Measurements from ENCODE around the gene CAPN13. TPM values are rescaled to one million over a fixed set of nuclear protein-coding genes. Genes with fewer than 3 reads are reported as not detected.

Gene CAPN13
- not detected for total RNA-seq

DNA sequence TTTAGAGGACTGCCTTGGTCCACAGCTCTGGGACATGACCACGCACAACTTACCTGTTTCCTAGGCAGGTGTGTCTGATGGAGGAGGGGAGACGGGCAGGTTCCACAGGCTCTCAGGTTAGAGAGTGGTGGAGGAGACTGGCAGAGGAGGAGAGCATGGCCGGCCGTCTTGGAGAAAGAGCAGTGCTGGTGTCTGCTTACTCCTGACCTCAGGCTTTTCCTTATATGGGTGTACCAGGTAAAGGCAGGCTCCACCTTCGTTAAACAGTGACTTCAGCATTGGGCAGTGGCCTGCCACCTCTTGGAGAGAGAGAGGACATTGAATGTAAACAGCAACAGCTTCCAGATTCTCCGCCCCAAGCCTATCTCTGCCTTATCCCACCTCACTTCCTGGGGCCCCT is at the start of gene CAPN13:
TSS of gene CAPN13 (minus strand) at position 198 of the 400 bp plus-strand sequence. CDS start 20,121 bp downstream, outside the sequence.
- no peak for TF ChIP-seq EP300 (IDR thresholded peaks at IDR 0.05)
- TF ChIP-seq POLR2AphosphoS5 (IDR thresholded peaks at IDR 0.05), result no peak
- TF ChIP-seq POLR2A (IDR thresholded peaks at IDR 0.05; ENCODE audit: low read depth), result no peak
- TF ChIP-seq, protein P1, sequence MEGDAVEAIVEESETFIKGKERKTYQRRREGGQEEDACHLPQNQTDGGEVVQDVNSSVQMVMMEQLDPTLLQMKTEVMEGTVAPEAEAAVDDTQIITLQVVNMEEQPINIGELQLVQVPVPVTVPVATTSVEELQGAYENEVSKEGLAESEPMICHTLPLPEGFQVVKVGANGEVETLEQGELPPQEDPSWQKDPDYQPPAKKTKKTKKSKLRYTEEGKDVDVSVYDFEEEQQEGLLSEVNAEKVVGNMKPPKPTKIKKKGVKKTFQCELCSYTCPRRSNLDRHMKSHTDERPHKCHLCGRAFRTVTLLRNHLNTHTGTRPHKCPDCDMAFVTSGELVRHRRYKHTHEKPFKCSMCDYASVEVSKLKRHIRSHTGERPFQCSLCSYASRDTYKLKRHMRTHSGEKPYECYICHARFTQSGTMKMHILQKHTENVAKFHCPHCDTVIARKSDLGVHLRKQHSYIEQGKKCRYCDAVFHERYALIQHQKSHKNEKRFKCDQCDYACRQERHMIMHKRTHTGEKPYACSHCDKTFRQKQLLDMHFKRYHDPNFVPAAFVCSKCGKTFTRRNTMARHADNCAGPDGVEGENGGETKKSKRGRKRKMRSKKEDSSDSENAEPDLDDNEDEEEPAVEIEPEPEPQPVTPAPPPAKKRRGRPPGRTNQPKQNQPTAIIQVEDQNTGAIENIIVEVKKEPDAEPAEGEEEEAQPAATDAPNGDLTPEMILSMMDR (IDR thresholded peaks at IDR 0.05), result no peak
- peak; percentile 85 for DNase-seq (ENCODE audit: extremely low spot score)
- intact Hi-C loops (cut with DNase I), result no loop called here
- peaks cover 0 to 11% (median 0%) of the 10 kb centered on the region in 4 donors for H3K27me3 ChIP-seq
- no peak within 1 kb of the TSS for H3K4me3 ChIP-seq
- no peaks in the 10 kb centered on the region for H3K4me1 ChIP-seq
- WGBS, result 62% methylated on average over 6 of the region's 6 CpGs
- H3K9me3 ChIP-seq, result no peaks in the 10 kb centered on the region
- H3K27ac ChIP-seq (replicated peaks in 1 of 4), result no peak within 1 kb of the TSS
- no peaks in the 10 kb centered on the region for H3K36me3 ChIP-seq

GRCh38 chr2:30847841-30848240 is 40.6 kb upstream of the CAPN13 start:
- intact Hi-C loops (cut with DNase I), result no loop called here
- H3K4me3 ChIP-seq, result no peak overlapping the region
- no peaks in the 10 kb centered on the region for H3K4me1 ChIP-seq
- no peak for DNase-seq (ENCODE audit: extremely low spot score)
- H3K27ac ChIP-seq (replicated peaks in 1 of 4), result no peak overlapping the region
- TF ChIP-seq, protein P1 (IDR thresholded peaks at IDR 0.05), result no peak
- TF ChIP-seq EP300 (IDR thresholded peaks at IDR 0.05) (no peak), POLR2A (IDR thresholded peaks at IDR 0.05; ENCODE audit: low read depth) (no peak), POLR2AphosphoS5 (IDR thresholded peaks at IDR 0.05) (no peak)
- H3K36me3 ChIP-seq, result no peaks in the 10 kb centered on the region
- H3K27me3 ChIP-seq, result peaks cover 0 to 5% (median 2%) of the 10 kb centered on the region in 4 donors
- peaks cover 0 to 9% (median 2%) of the 10 kb centered on the region in 4 donors for H3K9me3 ChIP-seq

DNA sequence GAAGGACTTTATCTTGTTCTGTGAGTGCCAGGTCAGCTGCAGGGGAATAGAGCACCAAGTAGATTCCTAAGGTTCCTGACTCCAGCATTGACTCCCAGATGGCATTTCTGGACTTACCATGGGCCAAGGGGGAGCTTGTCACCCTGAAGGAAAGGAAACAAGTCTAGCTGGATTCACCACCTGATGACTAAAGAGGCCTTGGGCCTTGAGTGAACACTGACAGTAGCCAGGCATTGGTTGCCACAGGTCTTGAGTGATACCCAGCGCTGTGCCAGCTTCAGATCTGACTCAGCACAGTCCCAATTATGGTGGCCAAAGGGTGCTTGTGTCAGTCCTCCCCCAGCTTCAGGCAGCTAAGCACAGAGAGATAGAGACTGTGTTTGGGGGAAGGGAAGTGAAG is 40.1 kb upstream of the CAPN13 start:
- Histone ChIP-seq H3K9me3 (peaks cover 0 to 9% (median 2%) of the 10 kb centered on the region in 4 donors), H3K27me3 (peaks cover 0 to 5% (median 2%) of the 10 kb centered on the region in 4 donors), H3K4me1 (no peaks in the 10 kb centered on the region), H3K4me3 (no peak overlapping the region), H3K36me3 (no peaks in the 10 kb centered on the region), H3K27ac (replicated peaks in 1 of 4) (no peak overlapping the region)
- intact Hi-C loops (cut with DNase I), result no loop called here
- WGBS, result 0% methylated on average over 1 of the region's 1 CpG
- DNase-seq (ENCODE audit: extremely low spot score), result no peak
- TF ChIP-seq, protein P1 (IDR thresholded peaks at IDR 0.05), result no peak
- TF ChIP-seq POLR2A (IDR thresholded peaks at IDR 0.05; ENCODE audit: low read depth) (no peak), POLR2AphosphoS5 (IDR thresholded peaks at IDR 0.05) (no peak), EP300 (IDR thresholded peaks at IDR 0.05) (no peak)

DNA sequence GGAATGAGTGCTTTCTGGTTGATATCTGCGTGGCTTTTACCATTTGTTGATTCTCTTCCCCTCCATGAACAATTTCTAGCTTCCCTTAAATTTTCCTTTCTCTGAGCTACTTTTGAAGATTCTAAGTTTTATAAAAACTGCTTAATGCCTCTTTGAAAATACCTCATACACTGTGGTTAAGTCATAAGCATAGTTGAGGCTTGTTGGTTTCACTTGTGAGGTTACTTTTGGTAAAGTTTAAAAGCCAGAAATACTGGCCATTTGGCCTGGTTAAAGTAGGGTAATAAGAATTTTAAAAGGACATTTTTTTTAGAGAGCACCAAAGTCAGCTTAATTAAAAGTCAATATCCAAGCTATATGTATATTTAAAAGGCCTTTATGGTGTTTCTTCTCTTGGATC is 21.3 kb upstream of the CAPN13 start:
- H3K36me3 ChIP-seq, result no peaks in the 10 kb centered on the region
- H3K27me3 ChIP-seq, result peaks cover 0 to 3% (median 0%) of the 10 kb centered on the region in 4 donors
- no peak for TF ChIP-seq POLR2AphosphoS5 (IDR thresholded peaks at IDR 0.05)
- TF ChIP-seq EP300 (IDR thresholded peaks at IDR 0.05), result no peak
- TF ChIP-seq, protein P1 (IDR thresholded peaks at IDR 0.05), result no peak
- no peak for TF ChIP-seq POLR2A (IDR thresholded peaks at IDR 0.05; ENCODE audit: low read depth)
- H3K4me1 ChIP-seq, result no peaks in the 10 kb centered on the region
- no peak overlapping the region for H3K4me3 ChIP-seq
- intact Hi-C loops (cut with DNase I), result no loop called here
- 59% methylated on average over 1 of the region's 1 CpG for WGBS
- H3K27ac ChIP-seq (replicated peaks in 1 of 4), result no peak overlapping the region
- no peak for DNase-seq (ENCODE audit: extremely low spot score)
- H3K9me3 ChIP-seq, result peaks cover 0 to 9% (median 2%) of the 10 kb centered on the region in 4 donors

DNA sequence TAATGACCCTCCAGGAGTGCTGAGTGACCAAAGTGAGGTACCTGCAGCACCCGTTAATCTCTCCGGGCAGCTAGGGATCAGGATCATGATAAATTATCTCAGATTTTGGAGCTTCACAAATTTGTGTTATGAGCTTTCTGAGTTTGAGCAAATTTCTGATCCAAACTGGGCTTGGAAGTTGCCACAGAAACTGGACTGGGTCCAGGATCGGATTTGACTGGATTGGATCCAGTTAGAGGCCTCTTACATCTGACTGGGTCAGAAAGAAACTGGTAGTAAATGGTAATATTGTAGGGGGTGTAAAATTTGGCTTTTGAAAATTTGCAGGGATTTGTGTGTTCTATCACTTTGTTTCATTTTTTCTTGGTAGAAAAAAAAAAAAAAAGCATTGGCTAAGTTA is 19.7 kb upstream of the CAPN13 start:
- Histone ChIP-seq H3K27me3 (peaks cover 0 to 3% (median 0%) of the 10 kb centered on the region in 4 donors), H3K9me3 (peaks cover 0 to 9% (median 2%) of the 10 kb centered on the region in 4 donors), H3K4me3 (no peak overlapping the region), H3K27ac (replicated peaks in 1 of 4) (no peak overlapping the region), H3K36me3 (no peaks in the 10 kb centered on the region), H3K4me1 (peaks cover 0 to 3% (median 0%) of the 10 kb centered on the region in 4 donors)
- intact Hi-C loops (cut with DNase I), result no loop called here
- DNase-seq (ENCODE audit: extremely low spot score), result no peak
- 84% methylated on average over 3 of the region's 3 CpGs for WGBS
- TF ChIP-seq, protein P1 (IDR thresholded peaks at IDR 0.05), result no peak
- TF ChIP-seq POLR2A (IDR thresholded peaks at IDR 0.05; ENCODE audit: low read depth), result no peak
- TF ChIP-seq POLR2AphosphoS5 (IDR thresholded peaks at IDR 0.05), result no peak
- TF ChIP-seq EP300 (IDR thresholded peaks at IDR 0.05), result no peak

All from esophagus muscularis mucosa (tissue), 4 donors.